Bronchial epithelial cell (primary cell): ENCODE data around the gene DSC1. TPM values are rescaled to one million over a fixed set of nuclear protein-coding genes. Genes with fewer than 3 reads are reported as not detected.

ENCODE experiments used
- DNase-seq: peaks from one replicate; pipeline ENCODE4 v3.0.0-alpha.2; 2010; ENCODE audit warnings: low read depth
- FAIRE-seq: peaks from 2 replicates; lab custom pipeline; 2011; peaks lifted over from hg19 to GRCh38; lab: Jason Lieb, UNC
- H3K27me3 ChIP-seq: 2 replicates; pipeline ENCODE4 v1.5.1; 2011; ENCODE audit warnings: low read length; ENCODE audit not compliant: control insufficient read depth, insufficient read depth
- H3K36me3 ChIP-seq: 2 replicates; pipeline ENCODE4 v1.5.1; 2011; ENCODE audit warnings: low read length; ENCODE audit not compliant: control insufficient read depth, insufficient read depth
- H3K4me3 ChIP-seq: 2 replicates; pipeline ENCODE4 v1.5.1; 2011; ENCODE audit warnings: mild to moderate bottlenecking, low read depth, low read length, control low read depth
- CTCF ChIP-seq: IDR thresholded peaks from 2 replicates; pipeline ENCODE4 v1.5.1; 2011; ENCODE audit warnings: mild to moderate bottlenecking, moderate library complexity, low read length, control low read depth, inconsistent platforms; ENCODE audit not compliant: insufficient read depth, severe bottlenecking
- total RNA-seq: library from RNA; depleted of rRNA; stranded (reverse); fragments of >200 nt; gene quantifications from 2 replicates; pipeline ENCODE4 v1.2.1, GENCODE V29; 2014

DSC1 gene
- total RNA-seq, 1 donor from 2014 or later, result not detected

DNA sequence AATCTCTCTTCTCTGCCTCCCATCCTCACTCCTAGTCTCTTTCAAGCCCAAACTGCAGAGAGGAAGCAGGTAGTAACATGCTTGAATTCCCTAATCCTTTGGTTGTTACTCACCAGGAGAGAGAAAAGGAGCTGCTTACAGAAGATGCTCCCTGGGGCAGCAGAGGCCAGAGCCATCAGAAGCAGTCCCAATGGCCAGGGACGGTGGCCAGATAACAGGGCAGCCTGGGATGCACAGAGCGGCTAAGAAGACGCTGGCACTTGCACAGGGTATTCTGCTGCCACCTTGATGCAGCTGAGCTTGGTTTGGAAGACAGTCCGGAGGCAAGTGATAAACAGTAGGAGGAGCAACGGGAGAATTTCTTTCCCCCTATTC, 250 bp downstream of the DSC1 start:
- no peak overlapping the region for H3K4me3 ChIP-seq
- DNase-seq, result peak; percentile 86
- TF ChIP-seq CTCF, result no peak

DNA sequence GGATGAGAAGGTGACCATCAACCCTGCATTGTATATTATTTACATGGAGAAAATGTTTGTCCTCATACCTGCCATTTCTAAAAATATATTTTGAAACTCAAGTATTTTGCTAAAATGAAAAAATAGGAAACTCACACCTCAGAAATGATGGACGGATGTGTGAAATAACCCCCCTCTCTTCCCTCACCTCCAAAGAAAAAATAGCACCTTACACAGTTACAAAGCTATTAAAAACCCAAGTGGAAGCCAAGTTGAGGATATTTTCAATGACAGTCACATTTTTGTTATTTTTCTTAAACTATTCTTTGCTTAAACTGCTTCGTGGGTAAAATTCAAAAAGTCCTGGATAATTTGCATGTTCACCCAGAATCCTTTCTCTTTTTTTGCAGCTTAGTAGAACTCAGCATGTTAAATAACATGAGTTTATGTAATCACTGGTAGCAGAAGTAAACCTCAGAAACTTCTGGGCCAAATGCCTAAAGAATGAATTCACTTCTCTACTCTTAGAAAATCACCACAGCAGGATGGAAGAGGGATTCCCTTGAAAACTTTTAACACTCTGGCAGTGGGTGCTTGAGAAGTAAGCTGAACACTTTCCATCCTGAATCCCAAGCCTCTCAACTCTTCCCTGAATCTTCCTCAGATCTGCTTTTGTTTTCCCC, 768 bp downstream of the DSC1 start:
- H3K36me3 ChIP-seq, result no peaks in the 10 kb centered on the region
- no peak for FAIRE-seq
- H3K4me3 ChIP-seq, result no peak overlapping the region
- no peaks in the 10 kb centered on the region for H3K27me3 ChIP-seq
- no peak for DNase-seq
- TF ChIP-seq CTCF, result no peak

More for the DNA sequence above, 250 bp downstream of the DSC1 start:
- Histone ChIP-seq H3K36me3 (no peaks in the 10 kb centered on the region), H3K27me3 (no peaks in the 10 kb centered on the region)
- no peak for FAIRE-seq

DNA sequence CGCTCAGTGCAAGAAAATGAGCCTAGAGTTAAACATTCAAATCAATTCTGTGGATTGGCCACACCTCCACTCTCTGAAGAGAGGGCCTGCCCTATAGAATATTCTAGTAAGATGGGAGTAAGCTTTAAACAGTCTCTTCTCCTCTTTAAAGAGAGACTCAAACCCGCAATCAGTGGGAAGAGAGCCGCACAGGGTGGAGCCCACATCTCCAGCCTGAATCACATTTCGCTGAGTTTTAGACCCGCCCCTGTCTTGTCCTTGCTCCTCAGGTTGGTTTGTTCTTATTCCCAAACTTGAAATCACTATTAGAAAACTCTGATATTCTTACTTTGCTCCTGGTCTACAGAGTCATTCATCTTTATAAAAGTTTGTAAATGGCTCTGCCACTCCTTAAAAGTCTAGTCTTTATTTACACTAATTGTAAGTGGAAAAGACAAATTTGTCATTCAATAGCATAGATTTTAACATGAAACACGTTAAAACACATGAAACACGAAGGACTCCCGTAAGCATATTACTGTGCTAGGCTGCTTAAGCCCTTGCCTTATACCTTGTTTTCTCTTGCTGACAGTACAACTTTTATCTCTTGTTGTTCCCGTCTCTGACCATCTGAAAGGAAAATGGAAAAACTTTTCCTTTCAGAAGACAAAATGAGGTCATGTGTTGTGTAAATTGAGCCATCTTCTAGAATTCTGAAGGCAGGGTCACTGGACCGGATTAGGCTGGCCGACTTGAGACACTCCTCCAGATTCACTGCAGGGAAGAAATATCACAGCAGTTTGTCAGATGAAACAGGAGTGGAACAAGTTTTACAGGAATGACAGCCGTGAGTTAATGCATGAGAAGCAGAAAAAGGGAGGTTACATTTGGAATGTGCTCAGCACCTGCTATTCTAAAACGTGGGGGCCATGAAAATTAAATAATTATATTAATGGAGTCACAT, 5.6 kb downstream of the DSC1 start:
- H3K36me3 ChIP-seq, result no peaks in the 10 kb centered on the region
- no peak overlapping the region for H3K4me3 ChIP-seq
- DNase-seq (peak; percentile 86), FAIRE-seq (no peak)
- no peak for TF ChIP-seq CTCF
- H3K27me3 ChIP-seq, result no peaks in the 10 kb centered on the region

GRCh38 chr18:31155498-31155897, 7.2 kb downstream of the DSC1 start:
- no peaks in the 10 kb centered on the region for H3K36me3 ChIP-seq
- FAIRE-seq (no peak), DNase-seq (peak; percentile 65)
- TF ChIP-seq CTCF, result no peak
- H3K27me3 ChIP-seq, result no peaks in the 10 kb centered on the region
- H3K4me3 ChIP-seq, result no peak overlapping the region

DNA sequence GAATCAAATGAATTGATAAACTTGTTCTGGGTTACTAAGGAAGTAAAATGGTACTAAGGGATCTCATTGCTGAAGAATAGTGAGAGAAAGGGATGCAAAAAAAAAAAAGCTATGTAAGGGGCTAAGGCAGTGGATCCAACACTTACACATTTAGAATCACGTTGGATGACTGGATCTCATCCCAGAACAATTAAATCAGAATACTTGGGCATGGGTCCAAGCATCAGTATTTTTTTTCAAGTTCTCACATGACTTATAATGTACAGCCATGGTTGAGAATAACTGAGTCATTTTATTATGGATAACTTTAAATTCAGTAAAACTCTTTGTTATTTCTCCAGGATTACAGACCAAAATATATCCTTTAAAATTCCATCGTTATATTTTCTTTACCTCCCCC, 8.5 kb downstream of the DSC1 start:
- H3K36me3 ChIP-seq, result no peaks in the 10 kb centered on the region
- H3K27me3 ChIP-seq, result no peaks in the 10 kb centered on the region
- DNase-seq, result peak; percentile 55
- no peak for TF ChIP-seq CTCF
- no peak overlapping the region for H3K4me3 ChIP-seq
- FAIRE-seq, result no peak
